GM12878 (cell line): ENCODE results near the gene SLC25A11. TPM values are rescaled to one million over a fixed set of nuclear protein-coding genes. Genes with fewer than 3 reads are reported as not detected.

Source experiments
- ASH2L ChIP-seq: fragments of 300-600, 200-600 bp; sonication (generic); IDR thresholded peaks from 2 replicates; pipeline ENCODE4 v1.6.1; 2017; ENCODE audit warnings: low read depth, mild to moderate bottlenecking, borderline replicate concordance
- FOS ChIP-seq: IDR thresholded peaks from 3 replicates; pipeline ENCODE4 v1.6.1; 2011; ENCODE audit warnings: borderline replicate concordance; ENCODE audit not compliant: insufficient read length; ENCODE audit errors: extremely low read depth
- IKZF2 ChIP-seq, 2 experiments: fragments of 450-650 bp; IDR thresholded peaks; 2 replicates each; pipeline ENCODE4 v1.6.1; 2017; ENCODE audit warnings: mild to moderate bottlenecking in 2 of 2, moderate library complexity in 2 of 2
- KDM1A ChIP-seq: fragments of 200-600 bp; sonication (generic); IDR thresholded peaks from 2 replicates; pipeline ENCODE4 v1.6.1; 2016; ENCODE audit warnings: borderline replicate concordance
- LARP7 ChIP-seq: fragments of 450-650 bp; IDR thresholded peaks from 2 replicates; pipeline ENCODE4 v1.6.1; 2017; ENCODE audit warnings: mild to moderate bottlenecking
- NFYB ChIP-seq: IDR thresholded peaks from 2 replicates; pipeline ENCODE4 v1.6.1; 2011; ENCODE audit warnings: low read depth, mild to moderate bottlenecking, low read length, improper control_type of control experiment, moderate library complexity; ENCODE audit not compliant: insufficient read depth
- PML ChIP-seq: IDR thresholded peaks from 2 replicates; pipeline ENCODE4 v1.6.1; 2012; ENCODE audit warnings: low read length, inconsistent platforms
- POLR2A ChIP-seq: IDR thresholded peaks from 2 replicates; pipeline ENCODE4 v1.6.1; 2011; ENCODE audit warnings: low read depth, mild to moderate bottlenecking, low read length
- RCOR1 ChIP-seq: conservative IDR thresholded peaks from 2 replicates; pipeline ENCODE4 v1.6.1; 2012; ENCODE audit warnings: low read depth, low read length, improper control_type of control experiment
- SIN3A ChIP-seq: IDR thresholded peaks from 2 replicates; pipeline ENCODE4 v1.6.1; 2012; ENCODE audit warnings: low read depth, low read length, improper control_type of control experiment
- SPI1 ChIP-seq: IDR thresholded peaks from 2 replicates; pipeline ENCODE4 v1.6.1; 2011; ENCODE audit warnings: low read depth, mild to moderate bottlenecking, low read length, moderate library complexity, borderline replicate concordance; ENCODE audit not compliant: insufficient read depth
- SREBF2 ChIP-seq: IDR thresholded peaks from 2 replicates; pipeline ENCODE4 v1.6.1; 2012; ENCODE audit warnings: mild to moderate bottlenecking, low read length
- ZBED1 ChIP-seq: IDR thresholded peaks from 2 replicates; pipeline ENCODE4 v1.6.1; 2016; ENCODE audit warnings: borderline replicate concordance
- ZNF622 ChIP-seq: fragments of 450-650 bp; IDR thresholded peaks from 2 replicates; pipeline ENCODE4 v1.6.1; 2017; ENCODE audit warnings: mild to moderate bottlenecking, inconsistent platforms
- polyA plus RNA-seq, 11 experiments: library from polyadenylated mRNA; depleted of rRNA in 4 of 11; unstranded in 6 of 11; stranded (reverse) in 5 of 11; fragments of >200 nt; fragmentation: Nextera tagmentation in 4 of 11; fragmentation: Illumina TruSeq in 1 of 11; extraction: Ambion mirVana in 4 of 11; extraction: Trizol in 1 of 11; gene quantifications; 1 replicate in 1 of 11; 2 replicates in 10 of 11; pipeline versions ENCODE4 v1.2.1 to v1.2.3, GENCODE V29; 2011 to 2016; ENCODE audit warnings: inconsistent platforms in 2 of 11, missing spikeins in 2 of 11, low read depth in 1 of 11
- total RNA-seq, 4 experiments: library from RNA; depleted of rRNA in 3 of 4; stranded (reverse); fragments of >200 nt in 3 of 4; fragmentation: Illumina TruSeq in 1 of 4; extraction: Trizol in 1 of 4; gene quantifications; 2 replicates each; pipeline versions ENCODE4 v1.2.1 to v1.2.3, GENCODE V29; 2013 to 2021
- TF ChIP-seq, protein P1 (sequence below): fragments of 450-650 bp; formaldehyde crosslinking; IDR thresholded peaks from 2 replicates; pipeline ENCODE4 v1.4.0; 2022; ENCODE audit warnings: mild to moderate bottlenecking, moderate library complexity
- TF ChIP-seq, protein P2 (sequence below): fragments of 450-650 bp; IDR thresholded peaks from 2 replicates; pipeline ENCODE4 v1.6.1; 2018; ENCODE audit warnings: borderline replicate concordance, mild to moderate bottlenecking; ENCODE audit not compliant: partially characterized antibody
- TF ChIP-seq, protein P3 (sequence below): fragments of 450-650 bp; IDR thresholded peaks from 2 replicates; pipeline ENCODE4 v1.6.1; 2016; ENCODE audit warnings: mild to moderate bottlenecking
- TF ChIP-seq, protein P4 (sequence below): IDR thresholded peaks from 2 replicates; pipeline ENCODE4 v1.6.1; 2012; ENCODE audit warnings: improper control_type of control experiment, low read depth, low read length; ENCODE audit not compliant: insufficient replicate concordance

The SLC25A11 gene
- total and polyA plus RNA-seq, 10 of the 15 experiments (the other 5 are each of a cell fraction or from before 2014, with no cell fraction given) = 5.8 to 142 (median 65.0) TPM

DNA sequence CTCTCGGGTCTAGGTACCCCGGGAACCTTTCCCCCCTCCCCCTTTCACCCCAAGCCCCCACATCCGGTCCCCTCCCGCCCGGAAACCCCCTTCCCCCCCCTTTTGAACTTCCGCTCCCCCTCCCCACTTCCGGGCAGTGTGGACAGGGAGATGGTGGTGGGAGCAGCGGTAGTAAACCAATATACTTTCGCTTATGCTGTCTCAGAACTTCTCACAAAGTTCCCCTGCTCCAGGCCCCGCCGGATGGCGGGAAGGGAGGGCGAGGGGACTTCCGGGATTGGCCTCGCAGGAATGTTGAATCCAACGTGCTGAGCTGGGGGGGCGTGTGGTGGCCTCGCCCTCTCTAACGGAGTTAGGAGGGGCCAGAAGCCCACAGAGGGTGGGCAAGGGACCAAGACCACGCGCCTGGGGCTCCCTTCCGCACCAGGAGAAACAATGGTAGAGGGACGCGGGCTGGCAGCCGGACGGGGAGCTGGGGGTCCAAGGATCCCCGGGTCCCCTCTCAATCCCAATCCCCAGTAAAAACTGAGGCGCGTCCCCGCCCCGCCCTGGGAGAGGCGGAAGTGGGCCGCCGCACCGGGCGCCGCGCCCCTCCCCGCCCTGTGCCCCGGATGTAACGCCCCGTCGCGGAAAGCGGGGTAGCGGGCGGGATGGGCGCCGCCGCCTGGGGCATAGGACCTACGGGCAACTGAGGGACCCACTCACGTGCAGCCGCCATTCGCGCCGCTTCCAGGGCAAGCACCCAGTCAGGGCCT is 7.7 kb upstream of the SLC25A11 start (continued):
- TF ChIP-seq, protein P1, sequence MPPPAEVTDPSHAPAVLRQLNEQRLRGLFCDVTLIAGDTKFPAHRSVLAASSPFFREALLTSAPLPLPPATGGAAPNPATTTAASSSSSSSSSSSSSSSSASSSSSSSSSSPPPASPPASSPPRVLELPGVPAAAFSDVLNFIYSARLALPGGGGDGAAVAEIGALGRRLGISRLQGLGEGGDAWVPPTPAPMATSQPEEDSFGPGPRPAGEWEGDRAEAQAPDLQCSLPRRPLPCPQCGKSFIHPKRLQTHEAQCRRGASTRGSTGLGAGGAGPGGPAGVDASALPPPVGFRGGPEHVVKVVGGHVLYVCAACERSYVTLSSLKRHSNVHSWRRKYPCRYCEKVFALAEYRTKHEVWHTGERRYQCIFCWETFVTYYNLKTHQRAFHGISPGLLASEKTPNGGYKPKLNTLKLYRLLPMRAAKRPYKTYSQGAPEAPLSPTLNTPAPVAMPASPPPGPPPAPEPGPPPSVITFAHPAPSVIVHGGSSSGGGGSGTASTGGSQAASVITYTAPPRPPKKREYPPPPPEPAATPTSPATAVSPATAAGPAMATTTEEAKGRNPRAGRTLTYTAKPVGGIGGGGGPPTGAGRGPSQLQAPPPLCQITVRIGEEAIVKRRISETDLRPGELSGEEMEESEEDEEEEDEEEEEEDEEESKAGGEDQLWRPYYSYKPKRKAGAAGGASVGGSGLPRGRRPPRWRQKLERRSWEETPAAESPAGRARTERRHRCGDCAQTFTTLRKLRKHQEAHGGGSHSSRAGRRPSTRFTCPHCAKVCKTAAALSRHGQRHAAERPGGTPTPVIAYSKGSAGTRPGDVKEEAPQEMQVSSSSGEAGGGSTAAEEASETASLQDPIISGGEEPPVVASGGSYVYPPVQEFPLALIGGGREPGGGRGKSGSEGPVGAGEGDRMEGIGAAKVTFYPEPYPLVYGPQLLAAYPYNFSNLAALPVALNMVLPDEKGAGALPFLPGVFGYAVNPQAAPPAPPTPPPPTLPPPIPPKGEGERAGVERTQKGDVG = no peak
- TF ChIP-seq, protein P2, sequence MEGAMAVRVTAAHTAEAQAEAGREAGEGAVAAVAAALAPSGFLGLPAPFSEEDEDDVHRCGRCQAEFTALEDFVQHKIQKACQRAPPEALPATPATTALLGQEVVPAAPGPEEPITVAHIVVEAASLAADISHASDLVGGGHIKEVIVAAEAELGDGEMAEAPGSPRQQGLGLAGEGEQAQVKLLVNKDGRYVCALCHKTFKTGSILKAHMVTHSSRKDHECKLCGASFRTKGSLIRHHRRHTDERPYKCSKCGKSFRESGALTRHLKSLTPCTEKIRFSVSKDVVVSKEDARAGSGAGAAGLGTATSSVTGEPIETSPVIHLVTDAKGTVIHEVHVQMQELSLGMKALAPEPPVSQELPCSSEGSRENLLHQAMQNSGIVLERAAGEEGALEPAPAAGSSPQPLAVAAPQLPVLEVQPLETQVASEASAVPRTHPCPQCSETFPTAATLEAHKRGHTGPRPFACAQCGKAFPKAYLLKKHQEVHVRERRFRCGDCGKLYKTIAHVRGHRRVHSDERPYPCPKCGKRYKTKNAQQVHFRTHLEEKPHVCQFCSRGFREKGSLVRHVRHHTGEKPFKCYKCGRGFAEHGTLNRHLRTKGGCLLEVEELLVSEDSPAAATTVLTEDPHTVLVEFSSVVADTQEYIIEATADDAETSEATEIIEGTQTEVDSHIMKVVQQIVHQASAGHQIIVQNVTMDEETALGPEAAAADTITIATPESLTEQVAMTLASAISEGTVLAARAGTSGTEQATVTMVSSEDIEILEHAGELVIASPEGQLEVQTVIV = peak; percentile 32
- TF ChIP-seq POLR2A (peak; percentile 78), LARP7 (peak; percentile 22; the same call in 1 of the 2 replicates), SREBF2 (no peak), PML (no peak), KDM1A (no peak), IKZF2 (IDR thresholded peaks at IDR 0.05) (peak; percentile 77 to 78), FOS (no peak), ZNF622 (no peak), SPI1 (peak; percentile 46), RCOR1 (no peak), ASH2L (no peak), SIN3A (no peak), ZBED1 (peak; percentile 12; the same call in 1 of the 2 replicates), NFYB (no peak)
- TF ChIP-seq, protein P3, sequence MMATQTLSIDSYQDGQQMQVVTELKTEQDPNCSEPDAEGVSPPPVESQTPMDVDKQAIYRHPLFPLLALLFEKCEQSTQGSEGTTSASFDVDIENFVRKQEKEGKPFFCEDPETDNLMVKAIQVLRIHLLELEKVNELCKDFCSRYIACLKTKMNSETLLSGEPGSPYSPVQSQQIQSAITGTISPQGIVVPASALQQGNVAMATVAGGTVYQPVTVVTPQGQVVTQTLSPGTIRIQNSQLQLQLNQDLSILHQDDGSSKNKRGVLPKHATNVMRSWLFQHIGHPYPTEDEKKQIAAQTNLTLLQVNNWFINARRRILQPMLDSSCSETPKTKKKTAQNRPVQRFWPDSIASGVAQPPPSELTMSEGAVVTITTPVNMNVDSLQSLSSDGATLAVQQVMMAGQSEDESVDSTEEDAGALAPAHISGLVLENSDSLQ = peak; percentile 19; the same call in 1 of the 2 replicates
- TF ChIP-seq, protein P4, sequence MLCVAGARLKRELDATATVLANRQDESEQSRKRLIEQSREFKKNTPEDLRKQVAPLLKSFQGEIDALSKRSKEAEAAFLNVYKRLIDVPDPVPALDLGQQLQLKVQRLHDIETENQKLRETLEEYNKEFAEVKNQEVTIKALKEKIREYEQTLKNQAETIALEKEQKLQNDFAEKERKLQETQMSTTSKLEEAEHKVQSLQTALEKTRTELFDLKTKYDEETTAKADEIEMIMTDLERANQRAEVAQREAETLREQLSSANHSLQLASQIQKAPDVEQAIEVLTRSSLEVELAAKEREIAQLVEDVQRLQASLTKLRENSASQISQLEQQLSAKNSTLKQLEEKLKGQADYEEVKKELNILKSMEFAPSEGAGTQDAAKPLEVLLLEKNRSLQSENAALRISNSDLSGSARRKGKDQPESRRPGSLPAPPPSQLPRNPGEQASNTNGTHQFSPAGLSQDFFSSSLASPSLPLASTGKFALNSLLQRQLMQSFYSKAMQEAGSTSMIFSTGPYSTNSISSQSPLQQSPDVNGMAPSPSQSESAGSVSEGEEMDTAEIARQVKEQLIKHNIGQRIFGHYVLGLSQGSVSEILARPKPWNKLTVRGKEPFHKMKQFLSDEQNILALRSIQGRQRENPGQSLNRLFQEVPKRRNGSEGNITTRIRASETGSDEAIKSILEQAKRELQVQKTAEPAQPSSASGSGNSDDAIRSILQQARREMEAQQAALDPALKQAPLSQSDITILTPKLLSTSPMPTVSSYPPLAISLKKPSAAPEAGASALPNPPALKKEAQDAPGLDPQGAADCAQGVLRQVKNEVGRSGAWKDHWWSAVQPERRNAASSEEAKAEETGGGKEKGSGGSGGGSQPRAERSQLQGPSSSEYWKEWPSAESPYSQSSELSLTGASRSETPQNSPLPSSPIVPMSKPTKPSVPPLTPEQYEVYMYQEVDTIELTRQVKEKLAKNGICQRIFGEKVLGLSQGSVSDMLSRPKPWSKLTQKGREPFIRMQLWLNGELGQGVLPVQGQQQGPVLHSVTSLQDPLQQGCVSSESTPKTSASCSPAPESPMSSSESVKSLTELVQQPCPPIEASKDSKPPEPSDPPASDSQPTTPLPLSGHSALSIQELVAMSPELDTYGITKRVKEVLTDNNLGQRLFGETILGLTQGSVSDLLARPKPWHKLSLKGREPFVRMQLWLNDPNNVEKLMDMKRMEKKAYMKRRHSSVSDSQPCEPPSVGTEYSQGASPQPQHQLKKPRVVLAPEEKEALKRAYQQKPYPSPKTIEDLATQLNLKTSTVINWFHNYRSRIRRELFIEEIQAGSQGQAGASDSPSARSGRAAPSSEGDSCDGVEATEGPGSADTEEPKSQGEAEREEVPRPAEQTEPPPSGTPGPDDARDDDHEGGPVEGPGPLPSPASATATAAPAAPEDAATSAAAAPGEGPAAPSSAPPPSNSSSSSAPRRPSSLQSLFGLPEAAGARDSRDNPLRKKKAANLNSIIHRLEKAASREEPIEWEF = no peak
